HepG2 (cell line): ENCODE measurements around the gene KLF7. TPM values are rescaled to one million over a fixed set of nuclear protein-coding genes. Genes with fewer than 3 reads are reported as not detected.
A peak's percentile ranks its signal among the peaks of the same experiment; 100 is the strongest.

Experiments used
- ATAC-seq: fragments of 200-7000 bp; cut with Tn5 transposase; 3 replicates; pipeline ENCODE4 v1.9.1; 2020; ENCODE audit warnings: mild to moderate bottlenecking, moderate library complexity
- BruUV-seq: library from RNA; stranded (reverse); fragments of 400-500 nt; replicated peaks from 2 replicates; lab custom pipeline; 2021; lab: Mats Ljungman, UMichigan
- CTCF ChIA-PET: fragments of 300-600 bp; formaldehyde crosslinking; extraction: SDS; loops from one replicate; lab custom pipeline; 2021; ENCODE audit warnings: low total read pairs, inconsistent platforms, low intra/inter-chr PET ratio; lab: Yijun Ruan, JAX
- POLR2A ChIA-PET: fragments of 350-600 bp; sonication (Branson Sonifier 250); formaldehyde crosslinking; loops from one replicate; lab custom pipeline; 2020; ENCODE audit warnings: antibody characterized with exemption, inconsistent platforms; lab: Yijun Ruan, JAX
- DNase-seq: peaks from one replicate; pipeline ENCODE4 v3.0.0-alpha.2; 2015; ENCODE audit warnings: low spot score
- FAIRE-seq: peaks from 3 replicates; lab custom pipeline; 2011; peaks lifted over from hg19 to GRCh38; lab: Jason Lieb, UNC
- H2AFZ ChIP-seq: one replicate; pipeline ENCODE4 v1.6.1; 2011; ENCODE audit warnings: low read length, inconsistent platforms
- H3K27ac ChIP-seq: fragments of 300-600 bp; 3 replicates; pipeline ENCODE4 v1.8.0; 2011; ENCODE audit warnings: mixed run types, mild to moderate bottlenecking, mixed read lengths, low read length, inconsistent platforms; ENCODE audit not compliant: insufficient read depth; ENCODE audit errors: extremely low read length
- H3K27me3 ChIP-seq, 2 experiments: fragments of 200-600 bp in 1 of 2; 2 replicates in 1 of 2; 3 replicates in 1 of 2; pipeline versions ENCODE4 v1.6.0 to v1.8.0; 2011; ENCODE audit warnings: low read length in 2 of 2, mild to moderate bottlenecking in 2 of 2, moderate library complexity in 2 of 2, inconsistent platforms in 1 of 2; ENCODE audit not compliant: insufficient read depth in 2 of 2, control insufficient read depth in 1 of 2
- H3K36me3 ChIP-seq, 2 experiments: fragments of 200-600 bp in 1 of 2; replicated peaks in 1 of 2; 2 replicates in 1 of 2; 3 replicates in 1 of 2; pipeline versions ENCODE4 v1.5.1 to v1.8.0; 2011; ENCODE audit warnings: low read length in 2 of 2, inconsistent platforms in 1 of 2; ENCODE audit not compliant: insufficient read depth in 2 of 2, control insufficient read depth in 1 of 2
- H3K4me1 ChIP-seq: 2 replicates; pipeline ENCODE4 v1.5.1; 2012; ENCODE audit warnings: low read length, inconsistent platforms; ENCODE audit not compliant: insufficient read depth
- H3K4me2 ChIP-seq: 2 replicates; pipeline ENCODE4 v1.6.0; 2011; ENCODE audit warnings: low read depth, low read length, inconsistent platforms
- H3K4me3 ChIP-seq, 3 experiments: fragments of 200-600 bp in 1 of 3; sonication (generic), shearing (Covaris generic) in 1 of 3; replicated peaks in 1 of 3; 2 replicates each; pipeline ENCODE4 v1.5.1; 2011 to 2016; ENCODE audit warnings: low read length in 3 of 3, inconsistent platforms in 2 of 3, low read depth in 2 of 3, mild to moderate bottlenecking in 2 of 3, control low read depth in 1 of 3, mixed read lengths in 1 of 3; ENCODE audit not compliant: insufficient read depth in 1 of 3
- H3K79me2 ChIP-seq: one replicate; pipeline ENCODE4 v1.6.1; 2011; ENCODE audit warnings: low read length, inconsistent platforms; ENCODE audit not compliant: insufficient read depth
- H3K9ac ChIP-seq: 2 replicates; pipeline ENCODE4 v1.6.0; 2011; ENCODE audit warnings: mild to moderate bottlenecking, low read depth, low read length, inconsistent platforms; ENCODE audit not compliant: insufficient read depth
- H3K9me3 ChIP-seq: 2 replicates; pipeline ENCODE4 v1.5.1; 2012; ENCODE audit warnings: mild to moderate bottlenecking, low read length
- H4K20me1 ChIP-seq: 2 replicates; pipeline ENCODE4 v1.6.0; 2011; ENCODE audit warnings: inconsistent platforms, mild to moderate bottlenecking, low read length, moderate library complexity; ENCODE audit not compliant: insufficient read depth
- ATF2 ChIP-seq: sonication (generic); formaldehyde crosslinking; IDR thresholded peaks from 2 replicates; pipeline ENCODE4 v1.4.0; 2020; ENCODE audit warnings: missing genetic modification reagents
- CEBPZ ChIP-seq: IDR thresholded peaks from 2 replicates; pipeline ENCODE4 v1.6.1; 2012; ENCODE audit warnings: low read length, improper control_type of control experiment
- HINFP ChIP-seq: sonication (generic); formaldehyde crosslinking; IDR thresholded peaks from 2 replicates; pipeline ENCODE4 v1.4.0; 2020; ENCODE audit warnings: low read depth, mild to moderate bottlenecking, missing genetic modification reagents
- KMT2B ChIP-seq: IDR thresholded peaks from 2 replicates; pipeline ENCODE4 v1.6.1; 2016; ENCODE audit warnings: missing genetic modification reagents, missing compliant biosample characterization
- NR2F6 ChIP-seq, 2 experiments: IDR thresholded peaks; 2 replicates each; pipeline ENCODE4 v1.6.1; 2016; ENCODE audit warnings: antibody characterized with exemption in 1 of 2, mild to moderate bottlenecking in 1 of 2
- SRSF1 ChIP-seq: fragments of 200-400 bp; formaldehyde crosslinking; optimal IDR thresholded peaks from 2 replicates; pipeline ENCODE3; 2017; ENCODE audit warnings: mild to moderate bottlenecking, low read depth, low read length, moderate library complexity
- USF2 ChIP-seq, 2 experiments: sonication (generic) in 1 of 2; formaldehyde crosslinking in 1 of 2; IDR thresholded peaks; 2 replicates each; pipeline versions ENCODE4 v1.5.1 to v1.6.1; 2011 to 2020; ENCODE audit warnings: borderline replicate concordance in 1 of 2, low read depth in 1 of 2, low read length in 1 of 2, mild to moderate bottlenecking in 1 of 2, missing genetic modification reagents in 1 of 2, moderate library complexity in 1 of 2
- ZNF343 ChIP-seq: sonication (generic); formaldehyde crosslinking; IDR thresholded peaks from 2 replicates; pipeline ENCODE4 v1.4.0; 2020; ENCODE audit warnings: mild to moderate bottlenecking, missing genetic modification reagents
- ZNF772 ChIP-seq: sonication (generic); formaldehyde crosslinking; IDR thresholded peaks from 2 replicates; pipeline ENCODE4 v1.5.0; 2020; ENCODE audit warnings: mild to moderate bottlenecking, missing genetic modification reagents
- ZNF790 ChIP-seq: sonication (generic); formaldehyde crosslinking; IDR thresholded peaks from 2 replicates; pipeline ENCODE4 v1.8.0; 2022; ENCODE audit warnings: missing genetic modification reagents, mild to moderate bottlenecking, borderline replicate concordance
- whole genome bisulfite sequencing: methylation state at CpG from one replicate; pipeline ENCODE4 v1.1.6; 2017; ENCODE audit warnings: low lambda C conversion rate; 5-methylcytosine and 5-hydroxymethylcytosine counted together
- in situ Hi-C: cut with HindIII; loops from 2 replicates; pipeline ENCODE4 v1.10.0; 2017; ENCODE audit warnings: low pct_unique_long_range_greater_than_20kb; ENCODE audit not compliant: extremely low pct_ligation_motif_present
- intact Hi-C: fragments of 100-400 bp; cut with micrococcal nuclease; formaldehyde crosslinking; loops from one replicate; pipeline ENCODE4 v1.10.0; 2022; ENCODE audit not compliant: unreplicated experiment
- polyA plus RNA-seq, 8 experiments: library from polyadenylated mRNA; depleted of rRNA in 3 of 8; stranded (reverse) in 7 of 8; unstranded in 1 of 8; fragments of >200 nt; fragmentation: Illumina TruSeq in 4 of 8; extraction: Trizol in 4 of 8; gene quantifications; 2 replicates each; pipeline versions ENCODE4 v1.2.1 to v1.2.3, GENCODE V29; 2011 to 2016; ENCODE audit warnings: low read depth in 4 of 8, missing spikeins in 1 of 8, mixed read lengths in 1 of 8; ENCODE audit not compliant: insufficient read depth in 1 of 8
- total RNA-seq, 5 experiments: library from RNA; depleted of rRNA; stranded (reverse); fragments of >200 nt; fragmentation: Illumina TruSeq; extraction: Trizol; gene quantifications; 2 replicates each; pipeline ENCODE4 v1.2.3, GENCODE V29; 2016; ENCODE audit warnings: low read depth in 1 of 5

The KLF7 gene
- total and polyA plus RNA-seq, 2 of the 13 experiments (the other 11 are each of a cell fraction or from before 2014, with no cell fraction given) = 2.6 to 5.4 TPM

- DNase-seq (no peak), FAIRE-seq (no peak), ATAC-seq (no peak)
- H3K27ac ChIP-seq = no peak overlapping the region
- no peaks in the 10 kb centered on the region for H3K27me3 ChIP-seq
- H2AFZ ChIP-seq = no peak overlapping the region
- H3K9me3 ChIP-seq = no peaks in the 10 kb centered on the region
- H3K9ac ChIP-seq = no peak overlapping the region
- CTCF ChIA-PET = no interaction called here
- H3K4me3 ChIP-seq = no peak overlapping the region
- H3K4me1 ChIP-seq = peaks cover 12% of the 10 kb centered on the region
- H3K4me2 ChIP-seq = 0 out of 2 replicates have a peak overlapping the region, but pooled peaks have one; percentile 8
- no peaks in the 10 kb centered on the region for H3K36me3 ChIP-seq
- intact Hi-C loops = no loop called here
- peaks cover 5% of the 10 kb centered on the region for H3K79me2 ChIP-seq
- POLR2A ChIA-PET = interaction anchor here (1.9 kb wide), 1 partner anchor 10 kb away, joined by 6 read pairs; the partner anchor contains the start of gene KLF7
- BruUV-seq = no TSS peak
- H4K20me1 ChIP-seq = 0 out of 2 replicates have a peak, but pooled peaks cover 2% of the 10 kb centered on the region
- WGBS = 92% methylated on average over 11 of the region's 11 CpGs
- TF ChIP-seq ZNF343 (CRISPR knock-in tag) (no peak), ZNF790 (CRISPR knock-in tag) (no peak), SRSF1 (no peak), ZNF772 (CRISPR knock-in tag) (no peak), ATF2 (CRISPR knock-in tag) (no peak), HINFP (CRISPR knock-in tag) (no peak), CEBPZ (no peak), USF2 (IDR thresholded peaks at IDR 0.05; ENCODE audit: low read depth, low read length) (no peak), USF2 (CRISPR knock-in tag; IDR thresholded peaks at IDR 0.05; ENCODE audit: borderline replicate concordance) (no peak), NR2F6 (IDR thresholded peaks at IDR 0.05) (no peak), NR2F6 (CRISPR knock-in tag; IDR thresholded peaks at IDR 0.05) (no peak), KMT2B (CRISPR knock-in tag) (no peak)
- TF ChIP-seq, all 625 proteins: peak for 0
- in situ Hi-C loops = no loop called here
Measured at GRCh38 chr2:207155516-207156444, 10.0 kb downstream of the KLF7 start.
